Rectal smooth muscle tissue (tissue), 1 donor: ENCODE data around the gene PPP6R1.

Experiments used
- H3K27ac ChIP-seq: one replicate; pipeline ENCODE4 v1.7.0; 2013; ENCODE audit warnings: low read depth, low read length, inconsistent platforms
- H3K27me3 ChIP-seq: one replicate; pipeline ENCODE4 v1.7.0; 2013; ENCODE audit warnings: low read length; ENCODE audit not compliant: control insufficient read depth, insufficient read depth
- H3K36me3 ChIP-seq: one replicate; pipeline ENCODE4 v1.7.0; 2013; ENCODE audit warnings: low read length; ENCODE audit not compliant: control insufficient read depth, insufficient read depth
- H3K4me1 ChIP-seq: one replicate; pipeline ENCODE4 v1.7.0; 2013; ENCODE audit warnings: low read length; ENCODE audit not compliant: control insufficient read depth, insufficient read depth
- H3K4me3 ChIP-seq: one replicate; pipeline ENCODE4 v1.7.0; 2013; ENCODE audit warnings: low read length
- H3K9ac ChIP-seq: one replicate; pipeline ENCODE4 v1.7.0; 2013; ENCODE audit warnings: low read length

PPP6R1 gene

GRCh38 chr19:55277494-55277893 is 18.7 kb upstream of the PPP6R1 start:
- no peak overlapping the region for H3K9ac ChIP-seq
- no peak overlapping the region for H3K27ac ChIP-seq
- H3K4me1 ChIP-seq = peaks cover 4% of the 10 kb centered on the region
- no peak overlapping the region for H3K4me3 ChIP-seq
- no peaks in the 10 kb centered on the region for H3K27me3 ChIP-seq
- H3K36me3 ChIP-seq = peaks cover 4% of the 10 kb centered on the region

DNA sequence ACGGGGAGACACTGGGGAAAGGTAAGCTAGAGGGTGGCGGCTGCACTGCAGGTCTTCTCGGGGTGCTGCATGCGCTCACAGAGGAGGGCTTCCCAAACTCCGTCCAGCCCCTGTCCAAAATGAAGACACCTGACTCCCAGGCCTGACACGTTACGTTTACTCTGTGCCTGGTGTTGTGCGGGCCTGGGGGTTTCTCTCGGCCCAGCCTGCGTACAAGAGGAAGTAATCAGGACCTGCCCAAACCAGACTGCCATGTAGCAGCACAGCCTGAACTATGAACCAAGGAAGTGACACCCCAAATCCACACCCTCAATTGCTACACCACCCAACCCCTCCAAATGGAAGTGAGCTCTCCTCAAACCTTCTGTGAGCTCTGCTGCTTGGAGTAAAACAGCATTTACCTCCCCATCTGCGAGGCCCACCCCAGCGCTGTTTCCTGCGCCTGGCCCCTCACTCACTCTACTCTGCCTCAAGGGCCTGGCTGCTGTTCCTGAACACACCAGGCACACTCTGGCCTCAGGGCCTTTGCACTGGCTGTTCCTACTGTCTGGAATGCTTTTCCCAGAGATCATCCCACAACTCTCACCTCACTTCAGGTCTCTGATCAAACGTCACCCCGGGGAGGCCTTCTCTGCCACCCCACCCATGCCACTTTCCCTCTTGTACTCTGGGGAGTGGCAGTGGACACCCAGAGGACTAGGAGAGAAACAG is 18.1 kb upstream of the PPP6R1 start:
- Histone ChIP-seq H3K4me3 (no peak overlapping the region), H3K36me3 (peaks cover 7% of the 10 kb centered on the region), H3K4me1 (peaks cover 4% of the 10 kb centered on the region), H3K27me3 (no peaks in the 10 kb centered on the region), H3K27ac (no peak overlapping the region), H3K9ac (no peak overlapping the region)

- Histone ChIP-seq H3K27ac (no peak overlapping the region), H3K27me3 (no peaks in the 10 kb centered on the region), H3K36me3 (peaks cover 7% of the 10 kb centered on the region), H3K4me3 (no peak overlapping the region), H3K4me1 (peaks cover 4% of the 10 kb centered on the region), H3K9ac (no peak overlapping the region)
Observed at GRCh38 chr19:55275851-55276719, 17.3 kb upstream of the PPP6R1 start.

DNA sequence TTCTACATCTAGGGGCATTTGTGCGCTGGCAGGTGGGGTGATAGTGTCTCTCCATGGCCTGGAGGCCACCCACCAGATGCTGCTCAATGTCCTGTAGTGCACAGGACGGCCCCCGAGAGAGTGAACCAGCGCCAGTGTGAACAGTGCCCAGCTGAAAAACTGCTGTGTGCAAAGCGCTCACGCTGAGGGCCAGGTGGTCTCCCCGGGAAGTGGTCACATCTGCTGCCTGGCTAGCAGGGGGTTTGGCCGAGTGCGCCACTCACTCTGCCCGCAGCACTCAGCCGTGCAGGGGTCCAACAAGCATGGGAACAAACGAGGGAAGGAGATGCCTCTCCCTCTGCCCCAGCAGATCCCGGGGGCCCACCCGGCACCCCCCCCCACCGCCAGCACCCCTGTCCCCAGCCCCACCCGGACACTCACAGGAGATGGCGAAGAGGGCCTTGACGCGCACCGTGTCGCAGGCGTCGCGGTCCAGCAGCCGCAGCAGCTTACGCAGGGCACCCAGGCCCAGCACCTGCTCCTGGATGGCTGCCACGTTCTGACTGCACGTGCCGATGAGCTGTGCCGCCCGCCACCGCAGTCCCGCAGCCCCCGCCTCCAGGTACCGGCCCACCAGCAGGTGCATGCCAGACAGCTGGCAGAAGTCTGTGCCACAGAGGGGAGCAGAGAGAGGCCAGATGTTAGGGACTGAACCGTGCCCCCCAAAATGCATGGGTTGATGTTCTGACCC is 15.3 kb upstream of the PPP6R1 start:
- no peaks in the 10 kb centered on the region for H3K27me3 ChIP-seq
- no peak overlapping the region for H3K9ac ChIP-seq
- H3K4me1 ChIP-seq = no peaks in the 10 kb centered on the region
- no peak overlapping the region for H3K4me3 ChIP-seq
- no peak overlapping the region for H3K27ac ChIP-seq
- peaks cover 7% of the 10 kb centered on the region for H3K36me3 ChIP-seq

GRCh38 chr19:55272142-55272541 is 13.3 kb upstream of the PPP6R1 start:
- H3K4me1 ChIP-seq = no peaks in the 10 kb centered on the region
- no peak overlapping the region for H3K4me3 ChIP-seq
- H3K9ac ChIP-seq = no peak overlapping the region
- H3K27me3 ChIP-seq = no peaks in the 10 kb centered on the region
- peaks cover 9% of the 10 kb centered on the region for H3K36me3 ChIP-seq
- no peak overlapping the region for H3K27ac ChIP-seq

GRCh38 chr19:55270172-55270942 is 11.5 kb upstream of the PPP6R1 start:
- H3K4me1 ChIP-seq = no peaks in the 10 kb centered on the region
- no peak overlapping the region for H3K9ac ChIP-seq
- no peak overlapping the region for H3K4me3 ChIP-seq
- no peaks in the 10 kb centered on the region for H3K27me3 ChIP-seq
- H3K36me3 ChIP-seq = peaks cover 9% of the 10 kb centered on the region
- H3K27ac ChIP-seq = no peak overlapping the region

DNA sequence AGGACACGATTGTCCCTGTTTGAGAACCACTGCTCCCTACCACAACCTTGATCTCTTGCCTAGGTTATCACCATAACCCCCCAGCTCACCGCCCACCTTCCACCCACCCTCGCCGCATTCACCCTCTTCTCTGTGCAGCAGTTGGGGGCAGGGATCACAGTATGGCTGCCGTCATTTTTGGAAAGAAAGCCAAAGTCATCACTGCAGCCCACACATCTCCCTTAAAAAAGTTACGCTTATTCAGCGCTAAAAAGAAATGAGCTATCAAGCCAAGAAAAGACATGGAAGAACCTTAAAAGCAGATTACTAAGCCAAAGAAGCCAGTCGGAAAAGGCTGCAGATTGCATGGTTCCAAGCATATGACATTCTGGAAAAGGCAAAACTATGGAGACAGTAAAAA is 10.5 kb upstream of the PPP6R1 start:
- Histone ChIP-seq H3K27me3 (no peaks in the 10 kb centered on the region), H3K36me3 (peaks cover 9% of the 10 kb centered on the region), H3K4me1 (no peaks in the 10 kb centered on the region), H3K27ac (no peak overlapping the region), H3K4me3 (no peak overlapping the region), H3K9ac (no peak overlapping the region)

DNA sequence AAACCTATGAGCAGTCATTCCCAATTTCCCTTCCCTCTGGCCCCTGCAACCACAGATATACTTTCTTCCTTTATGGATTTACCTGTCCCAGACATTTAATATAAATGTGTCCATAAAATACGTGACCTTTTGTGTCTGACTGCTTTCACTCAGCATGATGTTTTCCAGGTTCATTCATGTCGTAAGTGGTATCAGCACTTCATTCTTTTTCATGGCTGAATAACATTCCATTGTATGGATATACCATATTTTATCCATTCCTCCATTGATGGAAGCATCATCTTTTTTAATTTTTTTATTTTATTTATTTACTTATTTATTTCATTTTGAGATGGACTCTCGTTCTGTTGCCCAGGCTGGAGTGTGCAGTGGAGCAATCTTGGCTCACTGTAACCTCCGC is 8.0 kb upstream of the PPP6R1 start:
- Histone ChIP-seq H3K4me3 (no peak overlapping the region), H3K27me3 (no peaks in the 10 kb centered on the region), H3K27ac (no peak overlapping the region), H3K36me3 (peaks cover 8% of the 10 kb centered on the region), H3K4me1 (no peaks in the 10 kb centered on the region), H3K9ac (no peak overlapping the region)

GRCh38 chr19:55266404-55266803 is 7.6 kb upstream of the PPP6R1 start:
- peaks cover 10% of the 10 kb centered on the region for H3K36me3 ChIP-seq
- H3K4me3 ChIP-seq = no peak overlapping the region
- no peak overlapping the region for H3K9ac ChIP-seq

DNA sequence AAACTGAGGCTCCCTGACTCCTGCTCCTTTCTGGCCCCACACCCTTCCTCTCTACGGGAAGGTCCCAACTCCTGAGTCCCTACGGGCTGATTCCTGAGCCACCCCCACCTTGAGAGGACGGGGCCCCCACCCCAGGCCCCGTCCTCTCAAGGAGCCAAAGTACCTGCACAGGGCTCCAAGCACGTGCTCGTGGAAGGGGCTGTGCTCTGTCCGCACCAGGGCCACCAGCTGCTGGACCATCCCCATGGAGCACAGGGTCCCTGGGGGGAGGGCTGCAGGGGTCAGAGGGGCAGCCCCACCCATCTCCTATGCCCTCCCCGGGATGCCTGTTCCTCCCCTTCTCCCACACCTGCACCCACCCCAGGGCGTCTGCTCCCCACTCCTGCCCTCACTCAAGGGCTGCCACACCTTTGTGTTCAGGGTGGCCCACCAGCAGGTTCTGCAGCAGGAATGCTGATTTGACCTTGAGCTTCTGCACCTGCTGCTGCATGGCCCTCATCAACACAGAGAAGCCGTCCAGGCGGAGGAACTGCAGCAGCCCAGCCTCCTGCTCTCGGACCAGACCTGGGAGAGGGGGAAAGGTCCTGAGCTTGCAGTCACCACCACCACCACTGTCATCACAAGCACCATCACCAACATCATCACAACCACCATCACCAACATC is 7.0 kb upstream of the PPP6R1 start:
- Histone ChIP-seq H3K27me3 (no peaks in the 10 kb centered on the region), H3K4me1 (no peaks in the 10 kb centered on the region), H3K9ac (no peak overlapping the region), H3K27ac (no peak overlapping the region), H3K4me3 (no peak overlapping the region), H3K36me3 (peaks cover 10% of the 10 kb centered on the region)

More at GRCh38 chr19:55266404-55266803, 7.6 kb upstream of the PPP6R1 start:
- H3K4me1 ChIP-seq = no peaks in the 10 kb centered on the region
- H3K27me3 ChIP-seq = no peaks in the 10 kb centered on the region
- no peak overlapping the region for H3K27ac ChIP-seq

DNA sequence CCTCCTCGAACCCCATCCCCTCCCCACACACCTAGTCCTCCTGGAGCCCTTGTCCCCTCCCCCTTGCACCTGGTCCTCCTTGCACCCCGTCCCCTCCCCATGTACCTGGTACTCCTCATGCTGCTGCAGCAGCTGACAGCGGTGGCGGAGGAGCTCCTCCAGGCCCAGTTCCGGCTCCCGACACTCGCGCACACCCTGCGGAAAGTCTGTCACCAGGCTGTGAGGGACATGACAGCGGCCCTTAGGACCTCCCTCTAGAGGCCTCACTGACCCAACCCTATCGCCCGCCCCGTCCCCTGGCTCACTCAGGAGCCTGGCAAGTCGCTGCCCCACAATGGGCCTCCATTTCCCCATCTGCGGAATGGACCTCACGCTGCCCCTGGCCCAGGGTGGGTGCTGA is 6.4 kb upstream of the PPP6R1 start:
- no peak overlapping the region for H3K4me3 ChIP-seq
- no peak overlapping the region for H3K9ac ChIP-seq
- no peak overlapping the region for H3K27ac ChIP-seq
- H3K36me3 ChIP-seq = peaks cover 10% of the 10 kb centered on the region
- H3K4me1 ChIP-seq = no peaks in the 10 kb centered on the region
- H3K27me3 ChIP-seq = no peaks in the 10 kb centered on the region
